ENCODE data around the gene VEGFD.

The VEGFD gene

DNA sequence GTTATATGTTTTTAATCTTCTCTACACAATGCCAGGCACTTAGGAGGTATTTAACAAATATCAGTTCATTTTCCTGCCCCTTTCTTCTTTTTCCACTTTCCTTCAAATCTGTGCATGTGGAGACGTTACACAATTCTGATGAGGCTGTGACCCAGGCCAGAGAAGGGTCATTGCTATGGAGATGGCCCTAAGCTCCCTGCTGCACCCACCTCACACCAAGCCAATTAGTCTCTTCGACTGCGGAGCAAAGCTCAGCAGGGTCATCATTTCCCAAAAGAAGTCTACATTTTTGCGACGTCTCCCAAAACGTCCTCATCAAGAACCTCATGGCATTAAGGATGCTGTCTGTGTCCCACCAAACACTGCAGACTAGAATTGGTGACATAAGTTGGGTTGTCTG, 28.9 kb upstream of the VEGFD start:
- no peak for DNase-seq (ENCODE audit: low spot score)
- TF ChIP-seq CTCF (IDR thresholded peaks at IDR 0.05; ENCODE audit: extremely low read depth, missing control alignments): no peak

DNA sequence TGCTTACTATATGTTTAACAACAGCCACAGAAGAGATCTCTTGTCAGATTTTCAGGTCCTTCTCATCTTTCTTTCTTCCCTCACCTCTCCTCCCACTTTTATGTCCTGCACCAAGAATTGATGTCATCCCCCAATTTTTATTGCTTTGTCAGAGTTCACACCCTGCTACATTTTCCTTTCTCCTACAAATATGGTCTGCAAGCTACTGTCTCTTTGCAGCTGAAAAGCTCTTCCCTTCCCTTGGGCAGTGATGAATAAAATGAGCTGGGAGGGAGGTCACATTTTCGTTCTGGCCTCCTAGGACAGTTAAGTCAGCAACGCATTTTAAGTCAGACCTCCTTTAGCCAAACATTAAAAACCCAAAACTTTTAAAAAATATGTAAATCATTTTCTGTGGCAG, 26.7 kb upstream of the VEGFD start:
- TF ChIP-seq CTCF (IDR thresholded peaks at IDR 0.05; ENCODE audit: extremely low read depth, missing control alignments): no peak
- DNase-seq (ENCODE audit: low spot score): no peak

GRCh38 chrX:15410430-15410829, 26.2 kb upstream of the VEGFD start:
- DNase-seq (ENCODE audit: low spot score): no peak
- no peak for TF ChIP-seq CTCF (IDR thresholded peaks at IDR 0.05; ENCODE audit: extremely low read depth, missing control alignments)

DNA sequence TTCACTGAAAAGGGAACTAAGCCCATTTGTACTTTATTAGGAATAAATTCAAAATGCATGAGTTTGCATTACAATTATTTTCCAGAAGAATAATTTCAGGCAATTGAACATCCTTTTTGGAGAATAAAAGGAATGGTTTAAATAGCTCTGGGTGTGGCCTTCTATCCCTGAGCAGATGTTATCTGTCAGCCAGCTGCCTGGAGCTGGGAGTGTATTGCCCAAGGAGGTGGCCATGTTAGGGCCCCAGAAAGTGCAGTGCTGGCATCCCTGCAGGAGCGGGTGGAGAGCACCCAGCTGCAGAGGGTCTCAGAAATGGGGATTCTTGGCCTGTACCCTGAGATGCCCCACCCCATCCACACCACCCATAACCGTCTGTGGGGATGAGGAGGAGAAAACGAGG, 21.6 kb upstream of the VEGFD start:
- DNase-seq (ENCODE audit: low spot score): no peak
- TF ChIP-seq CTCF (IDR thresholded peaks at IDR 0.05; ENCODE audit: extremely low read depth, missing control alignments): no peak

DNA sequence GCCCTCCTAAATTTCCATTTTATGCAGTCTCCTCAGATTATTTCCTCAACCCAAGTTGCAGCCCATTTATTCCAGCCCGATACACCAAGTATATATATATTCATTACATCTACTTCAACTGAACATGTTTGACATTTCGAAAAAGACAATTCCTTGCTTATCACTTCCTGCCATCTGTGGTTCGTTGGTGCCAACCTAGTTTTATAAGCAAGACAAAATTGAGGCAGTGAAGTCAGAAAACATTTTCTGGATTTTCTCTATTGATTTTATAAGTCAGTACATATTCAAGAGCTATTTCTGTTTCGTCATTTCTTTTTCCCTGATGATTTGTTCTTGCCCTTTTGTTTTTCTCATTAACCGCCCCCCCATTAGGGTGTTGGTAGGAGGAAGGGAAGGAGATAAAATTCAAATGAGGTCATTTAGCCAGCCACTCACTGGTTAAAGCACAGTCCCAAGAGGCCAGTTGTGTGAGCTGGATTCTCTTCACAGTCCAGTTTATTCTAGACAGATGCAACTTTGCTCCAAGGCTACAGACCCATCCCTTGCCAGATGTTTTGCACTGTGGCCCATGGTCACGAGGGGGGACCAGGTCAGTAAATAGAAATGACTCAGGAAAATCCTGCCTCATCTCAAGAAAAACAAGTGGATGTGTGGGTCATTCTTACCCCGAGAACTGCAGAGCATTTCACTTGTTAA, 20.3 kb upstream of the VEGFD start:
- no peak for DNase-seq (ENCODE audit: low spot score)
- no peak for TF ChIP-seq CTCF (IDR thresholded peaks at IDR 0.05; ENCODE audit: extremely low read depth, missing control alignments)

DNA sequence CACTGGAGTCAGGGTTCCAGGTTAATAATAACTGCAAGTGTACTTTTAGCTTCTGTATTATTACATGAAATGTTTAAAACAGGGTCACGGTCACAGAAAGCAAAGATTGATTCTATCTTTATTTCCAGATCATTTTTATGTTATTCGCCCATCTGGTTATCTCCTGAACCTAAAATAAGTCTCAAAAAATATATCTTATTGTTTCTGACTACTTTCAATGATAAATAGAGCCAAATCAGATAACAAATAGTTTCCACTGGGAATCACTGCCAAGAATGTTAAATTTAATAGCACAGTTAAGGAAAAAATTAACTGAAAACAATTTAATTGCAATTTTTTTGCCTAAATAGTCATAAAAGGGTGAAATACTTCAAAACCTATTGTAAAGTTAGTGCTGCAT, 17.2 kb upstream of the VEGFD start:
- no peak for TF ChIP-seq CTCF (IDR thresholded peaks at IDR 0.05; ENCODE audit: extremely low read depth, missing control alignments)
- no peak for DNase-seq (ENCODE audit: low spot score)

DNA sequence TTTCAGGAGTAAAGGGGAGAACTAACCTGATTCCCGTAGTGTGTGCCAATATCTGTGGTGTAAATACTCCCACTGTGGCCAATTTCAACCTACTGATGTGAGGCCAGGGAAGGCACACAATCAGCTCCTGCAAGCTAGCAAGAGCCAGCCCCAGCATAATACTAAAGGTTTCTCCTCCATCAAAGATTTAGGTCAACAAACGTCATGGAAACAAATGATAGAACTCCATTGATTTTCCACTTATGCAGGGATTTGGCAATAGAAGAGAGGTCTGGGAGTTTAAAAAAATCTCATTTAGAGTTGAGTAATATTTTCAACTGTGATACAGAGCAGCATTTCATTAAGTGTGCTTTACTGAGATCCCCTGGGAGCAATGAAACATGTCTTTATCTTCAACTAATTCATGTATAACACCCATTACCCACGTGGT, 15.8 kb upstream of the VEGFD start:
- no peak for TF ChIP-seq CTCF (IDR thresholded peaks at IDR 0.05; ENCODE audit: extremely low read depth, missing control alignments)
- DNase-seq (ENCODE audit: low spot score): no peak

Measured in GM20000 (cell line).